GM19324 (cell line): ENCODE results near the gene WASF2.
"Not testable (repeated sequence)": the region's sequence is repeated elsewhere in the genome, so short reads cannot be mapped to it uniquely, and the experiment has no call there.

Experiments
- ATAC-seq: cut with Tn5 transposase; IDR thresholded peaks from one replicate; pipeline ENCODE4 v1.9.1; 2021; ENCODE audit warnings: mild to moderate bottlenecking, moderate library complexity; ENCODE audit not compliant: unreplicated experiment, low FRiP score

The WASF2 gene

DNA sequence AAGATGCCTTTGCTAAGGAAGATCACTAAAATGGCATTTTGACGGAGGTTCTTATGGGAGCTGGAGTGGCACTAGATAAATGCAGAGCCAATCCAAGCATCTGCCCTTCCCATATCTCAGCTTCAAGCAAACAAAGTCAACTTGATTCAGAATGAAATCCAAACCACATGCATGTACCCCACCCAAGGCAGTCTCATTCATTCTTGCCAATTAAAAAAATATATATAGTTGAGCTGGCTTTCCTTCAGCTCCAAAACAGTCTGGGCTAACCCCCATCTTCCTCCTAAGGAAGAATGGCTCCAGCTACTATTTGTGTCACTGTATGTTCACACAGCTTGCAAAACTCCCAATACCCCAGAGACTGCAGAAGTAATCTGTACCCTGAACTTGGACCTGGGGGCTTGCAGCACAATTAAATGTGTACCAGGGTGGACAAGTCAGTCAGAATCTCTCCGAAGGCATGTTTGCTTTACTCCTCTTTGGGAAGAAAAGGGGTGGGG lies 62.1 kb downstream of the WASF2 start:
- ATAC-seq = no peak

DNA sequence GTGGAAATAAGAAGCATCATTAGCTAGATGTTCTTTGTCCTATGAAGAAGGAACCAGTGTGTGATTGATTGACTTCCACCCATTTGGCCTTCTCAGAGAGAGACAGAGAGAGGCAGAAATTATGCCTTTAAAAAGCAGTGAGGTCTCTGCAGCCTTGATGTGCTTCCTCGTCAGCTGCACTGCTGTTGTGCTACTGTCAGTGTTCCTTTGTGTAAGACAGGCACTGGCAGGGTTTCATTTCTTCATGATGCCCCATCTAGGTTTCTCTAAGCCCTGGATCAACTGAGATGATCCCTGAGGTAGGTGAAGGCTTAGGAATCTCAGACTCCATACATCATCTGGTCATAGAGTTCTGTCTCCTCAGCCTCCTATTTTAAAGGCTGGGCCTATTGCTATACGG lies 62.6 kb downstream of the WASF2 start:
- no peak for ATAC-seq

DNA sequence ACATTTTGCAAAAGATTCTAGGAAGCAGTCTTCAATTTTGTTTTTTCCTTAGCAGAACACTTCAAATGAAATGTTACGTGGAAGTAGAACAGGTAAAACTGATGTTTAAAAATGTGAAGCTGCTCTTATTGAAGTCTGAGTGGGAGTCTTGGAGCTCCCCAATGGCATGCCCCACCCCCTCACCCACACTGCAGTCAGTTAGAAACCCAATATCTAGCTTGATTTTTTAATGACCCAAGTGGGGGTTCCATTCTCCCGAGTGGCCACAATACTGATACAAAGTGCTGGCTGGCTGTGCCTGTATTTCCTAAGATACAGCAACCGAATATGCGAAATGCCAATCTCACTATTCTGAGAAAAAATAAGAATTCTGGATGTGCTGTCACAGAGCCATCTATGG lies 66.3 kb downstream of the WASF2 start:
- no peak for ATAC-seq

DNA sequence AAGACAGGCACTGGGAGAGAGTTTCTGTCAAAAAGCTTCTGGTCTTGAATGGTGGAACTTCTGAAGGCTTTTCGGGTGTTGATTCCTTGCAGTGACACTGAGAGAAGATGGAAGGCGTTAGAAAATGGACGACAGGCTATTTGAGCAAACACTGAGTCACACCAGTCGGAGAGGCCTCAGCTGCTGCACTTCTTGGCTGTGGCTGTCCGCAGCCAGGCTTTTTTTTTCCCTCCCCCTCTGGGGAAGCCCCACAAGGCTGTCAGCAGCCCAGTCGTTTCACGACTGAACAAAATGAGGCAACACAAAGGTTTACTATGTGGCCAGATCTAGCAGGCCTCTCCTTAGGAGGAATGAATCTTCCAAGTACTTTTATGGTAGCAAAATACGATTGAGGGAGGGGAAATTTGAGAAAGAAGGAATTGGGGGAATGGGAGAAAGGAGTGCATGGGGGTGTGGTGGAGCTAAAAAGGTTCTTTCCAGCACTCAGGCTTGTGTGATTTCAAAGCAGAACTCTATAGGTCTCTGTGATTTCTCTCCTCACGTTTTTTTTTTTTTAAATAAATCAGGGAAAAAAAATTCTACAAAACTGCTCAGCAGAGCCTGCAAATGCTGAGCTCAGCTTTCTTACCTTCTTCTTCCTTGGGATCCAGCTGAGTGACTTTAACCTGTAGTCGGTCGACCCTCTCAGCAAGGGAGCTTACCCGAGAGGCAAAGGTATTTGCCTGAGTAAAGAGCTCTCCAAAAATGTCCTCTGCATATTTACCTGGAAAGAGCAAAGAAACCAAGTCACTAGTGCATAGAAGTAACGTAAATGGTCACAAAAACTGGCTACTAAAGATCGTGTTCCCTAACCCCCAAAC lies 71.4 kb downstream of the WASF2 start:
- no peak for ATAC-seq

DNA sequence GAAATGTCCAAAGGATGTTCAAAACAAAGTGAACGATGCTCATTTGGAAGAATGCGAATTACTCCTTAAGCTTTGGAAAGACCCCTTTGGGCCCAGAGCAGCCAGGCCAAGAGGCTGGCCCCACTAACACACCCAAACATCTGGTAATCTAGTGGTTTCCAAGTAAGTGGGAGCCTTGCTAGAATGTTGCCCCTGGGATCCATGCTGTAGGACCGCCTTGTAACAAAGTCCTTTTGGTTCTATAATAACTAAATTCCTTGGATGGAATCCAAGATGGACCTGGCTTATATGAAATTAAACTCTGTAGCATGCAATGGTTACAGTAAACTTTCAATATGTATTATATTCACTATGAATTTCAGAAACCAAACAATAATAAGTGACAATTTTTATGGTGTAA lies 72.3 kb downstream of the WASF2 start:
- ATAC-seq = no peak

DNA sequence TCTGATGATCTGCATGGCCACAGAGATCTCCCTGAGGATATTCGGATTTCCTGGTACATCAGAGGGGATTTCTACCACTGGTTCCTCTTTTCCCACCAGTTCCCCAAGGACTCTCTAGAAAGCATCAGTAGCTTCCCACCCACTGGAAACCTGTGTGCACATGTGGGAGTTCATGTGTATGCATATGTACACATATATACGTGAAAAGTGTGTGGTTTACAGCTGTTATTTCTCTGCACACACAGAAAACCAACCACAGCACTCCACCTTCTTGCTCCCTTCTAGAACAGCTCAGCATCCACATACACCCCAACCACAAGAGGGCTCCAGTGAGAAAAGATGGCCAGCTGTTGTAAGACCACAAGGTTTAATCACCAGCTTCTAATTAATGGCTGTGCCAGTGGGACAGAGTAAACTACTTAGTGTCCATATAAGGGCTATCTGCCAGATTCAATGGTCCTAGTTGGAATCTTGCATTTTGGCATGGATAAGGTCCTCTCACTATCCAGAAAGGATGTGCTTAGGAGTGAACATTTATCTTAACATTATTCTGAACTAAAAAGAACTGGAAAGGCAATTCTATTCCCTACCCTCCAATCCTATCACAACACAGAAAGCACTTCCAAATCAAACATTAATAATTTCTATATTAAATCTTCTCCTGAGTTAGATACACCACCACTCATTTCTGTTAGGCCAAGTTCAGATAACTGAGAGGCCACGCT lies 73.4 kb downstream of the WASF2 start:
- no peak for ATAC-seq

DNA sequence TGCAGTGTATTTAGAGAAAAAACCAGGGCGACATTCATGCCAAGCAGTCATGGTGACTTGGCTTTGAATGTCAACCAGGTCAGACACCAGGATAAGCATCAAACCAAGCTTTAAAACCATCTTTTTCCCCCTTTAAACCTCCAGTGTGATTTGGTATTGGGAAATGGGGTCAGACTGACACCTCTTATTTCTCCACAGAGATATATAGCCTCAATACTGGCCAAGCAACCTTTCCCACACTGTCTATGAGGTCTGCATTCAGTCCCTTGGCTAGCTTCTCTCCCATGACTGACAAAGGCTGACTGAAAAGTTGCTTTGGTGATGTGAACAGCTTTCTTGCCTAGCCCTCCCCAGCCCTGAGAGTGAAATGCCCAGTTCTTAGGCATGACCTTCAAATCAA lies 75.9 kb downstream of the WASF2 start:
- ATAC-seq = no peak

DNA sequence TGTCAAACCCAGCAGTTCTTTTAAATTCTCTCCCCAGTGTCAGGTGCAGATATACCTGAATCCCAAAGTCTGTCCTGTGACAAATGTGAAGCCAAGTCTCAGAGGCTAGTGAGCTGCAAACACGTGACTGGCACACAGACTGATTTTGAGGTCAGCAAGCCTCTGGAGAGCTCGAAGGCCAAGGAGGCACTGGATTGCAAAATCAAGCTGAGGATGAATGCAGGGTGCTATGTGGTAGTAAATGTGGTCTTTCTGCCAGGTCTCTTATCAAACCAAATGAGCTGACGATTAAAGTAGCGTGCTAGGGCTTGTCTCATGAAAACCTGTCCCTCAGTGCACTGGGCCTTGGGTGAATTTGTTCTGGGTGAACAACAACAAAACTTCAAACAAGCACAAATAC lies 77.0 kb downstream of the WASF2 start:
- ATAC-seq = no peak

DNA sequence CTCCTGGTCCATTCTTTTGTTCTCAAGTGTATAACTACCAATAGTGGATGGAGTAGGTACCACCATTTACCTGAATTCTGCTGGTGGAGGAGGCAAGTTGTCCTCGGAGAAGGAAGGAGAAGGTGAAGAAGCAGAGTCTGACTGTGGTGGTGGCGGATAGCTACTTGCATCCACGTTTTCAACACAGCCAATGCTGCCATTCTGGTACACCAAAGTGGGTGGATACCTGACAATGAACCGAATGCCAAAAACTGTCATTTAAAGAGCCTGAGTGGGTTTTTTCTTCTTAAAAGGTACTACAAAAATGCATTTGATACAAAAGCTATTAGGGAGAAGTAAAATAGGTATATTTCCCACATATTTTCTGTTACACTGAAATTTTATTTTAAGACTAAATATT lies 77.5 kb downstream of the WASF2 start:
- no peak for ATAC-seq

DNA sequence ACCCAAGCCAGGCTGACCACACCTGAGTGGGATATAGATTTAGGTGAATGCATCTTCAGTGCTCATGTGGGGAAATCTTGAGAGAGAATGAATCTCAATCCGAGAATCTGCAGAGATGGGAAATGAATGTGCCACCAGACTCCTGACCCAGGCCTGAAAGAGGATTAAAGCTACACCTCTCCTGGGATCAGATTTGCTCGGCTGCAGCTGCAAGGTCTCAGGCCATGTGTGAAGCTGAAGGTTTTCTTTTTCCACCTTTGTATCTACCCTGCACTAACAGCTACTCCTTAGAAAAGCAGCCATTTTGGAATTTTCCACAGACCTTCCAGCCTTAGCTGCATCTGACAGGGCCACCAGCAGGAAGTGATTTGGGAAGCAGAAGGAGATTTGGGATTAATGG lies 79.3 kb downstream of the WASF2 start:
- ATAC-seq = no peak

DNA sequence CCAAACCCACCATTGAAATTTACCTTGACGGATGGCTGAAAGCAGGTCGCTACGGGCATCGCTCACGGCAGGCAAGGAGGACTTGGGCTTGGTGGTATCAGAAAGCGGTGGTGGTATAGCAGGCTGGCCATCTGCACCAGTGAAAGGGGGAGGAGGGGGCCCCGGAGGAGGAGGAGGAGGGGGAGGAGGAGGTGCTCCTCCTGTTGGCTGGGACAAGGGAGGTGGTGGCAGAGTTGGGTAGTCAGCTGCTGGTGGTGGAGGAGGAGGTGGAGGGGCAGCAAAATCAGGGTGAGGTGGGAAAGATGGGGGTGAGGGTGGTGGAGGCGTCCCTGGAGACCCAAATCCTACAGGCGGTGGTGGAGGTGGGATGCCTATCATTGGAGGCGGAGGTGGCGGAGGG lies 80.3 kb downstream of the WASF2 start:
- ATAC-seq = no peak

DNA sequence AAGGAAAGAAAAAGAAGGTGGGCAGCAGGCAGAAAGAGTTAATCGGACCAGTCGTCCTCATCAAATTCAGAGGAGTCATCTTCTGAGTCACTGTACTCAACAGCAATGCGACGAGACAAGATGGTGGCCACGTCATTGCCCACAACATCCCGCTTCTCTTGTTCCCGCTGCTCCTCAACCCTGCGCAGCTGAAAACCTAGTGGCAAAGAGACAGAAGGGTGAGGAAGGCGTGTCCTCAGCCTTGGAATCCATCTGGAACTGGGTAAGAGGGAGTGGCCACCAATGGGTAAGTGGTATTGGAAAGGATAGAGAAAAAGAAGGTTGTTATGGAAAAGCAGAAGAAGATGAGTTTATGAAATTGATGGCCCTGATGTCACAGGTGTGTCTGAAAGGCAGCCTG lies 81.8 kb downstream of the WASF2 start:
- ATAC-seq = no peak

DNA sequence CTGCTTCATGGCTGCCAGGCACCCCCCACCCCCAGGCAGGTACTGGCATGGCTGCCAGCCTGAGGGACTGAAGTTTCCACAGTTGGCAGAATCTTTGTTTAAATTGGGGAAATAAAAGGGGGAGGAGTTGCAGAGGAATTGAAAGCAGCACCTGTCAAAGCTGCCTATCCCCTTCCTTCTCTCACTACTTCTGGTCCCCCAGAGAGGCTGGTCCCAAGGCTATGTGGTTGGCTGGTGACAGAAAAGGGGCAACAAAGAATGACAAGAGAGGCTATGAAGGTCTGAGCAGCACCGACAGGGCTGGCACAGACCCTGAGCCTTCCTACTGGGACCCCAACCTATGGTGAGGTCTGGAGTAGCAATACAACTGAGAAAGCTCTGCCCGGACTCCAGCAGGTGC lies 83.2 kb downstream of the WASF2 start:
- ATAC-seq = not testable (repeated sequence)

DNA sequence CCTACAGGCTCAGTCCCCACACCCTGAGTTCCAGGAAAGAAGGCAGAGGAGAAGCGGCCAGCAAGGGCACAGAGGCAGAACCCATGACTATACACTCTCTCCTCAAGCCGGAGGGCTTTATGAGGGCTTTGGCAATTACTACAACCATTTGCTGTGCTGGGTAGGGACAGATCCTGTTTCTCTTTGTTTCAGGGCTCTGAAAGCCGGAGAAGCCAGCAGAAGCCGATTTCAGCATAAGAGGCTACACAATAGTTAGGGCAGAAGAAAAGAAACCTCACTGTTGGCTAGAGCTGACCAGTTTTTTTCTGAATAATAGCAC lies 83.6 kb downstream of the WASF2 start:
- ATAC-seq = no peak

DNA sequence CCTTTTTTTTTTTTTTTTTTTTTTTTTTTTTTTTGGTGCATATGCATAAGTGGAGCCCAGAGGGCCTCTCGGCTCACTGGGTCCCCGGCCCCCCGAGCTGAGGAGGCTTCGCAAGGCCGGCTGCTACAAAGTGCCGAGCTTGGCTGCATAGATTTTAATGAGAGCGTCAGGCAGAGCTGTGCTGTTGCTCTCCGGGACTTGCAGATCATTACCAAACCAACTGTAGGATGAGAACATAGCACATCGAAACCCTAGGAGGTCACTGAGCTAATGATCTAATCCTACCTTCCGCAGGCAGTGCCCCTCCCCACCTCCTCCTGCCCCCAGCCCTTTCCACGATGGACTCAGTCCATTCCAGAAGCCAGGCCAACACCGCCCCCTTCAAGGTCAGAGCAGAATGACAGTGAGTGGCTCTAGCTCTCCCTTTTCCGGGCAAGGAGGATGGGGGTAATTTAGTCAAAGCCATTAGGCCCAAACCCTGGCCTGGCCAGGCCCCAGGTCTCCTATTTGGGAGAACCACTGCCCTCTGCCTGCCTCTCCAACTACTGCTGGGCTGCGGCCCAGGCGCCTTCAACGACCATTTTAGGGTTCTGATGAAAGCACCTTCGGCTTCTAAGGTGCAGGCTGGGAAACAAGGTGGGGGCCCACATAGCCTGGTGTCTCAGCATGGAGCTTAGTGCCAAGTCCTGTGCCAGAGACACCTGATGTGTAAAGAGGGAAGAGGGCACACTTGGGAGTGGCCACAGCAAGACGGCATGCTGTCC lies 84.2 kb downstream of the WASF2 start:
- not testable (repeated sequence) for ATAC-seq

DNA sequence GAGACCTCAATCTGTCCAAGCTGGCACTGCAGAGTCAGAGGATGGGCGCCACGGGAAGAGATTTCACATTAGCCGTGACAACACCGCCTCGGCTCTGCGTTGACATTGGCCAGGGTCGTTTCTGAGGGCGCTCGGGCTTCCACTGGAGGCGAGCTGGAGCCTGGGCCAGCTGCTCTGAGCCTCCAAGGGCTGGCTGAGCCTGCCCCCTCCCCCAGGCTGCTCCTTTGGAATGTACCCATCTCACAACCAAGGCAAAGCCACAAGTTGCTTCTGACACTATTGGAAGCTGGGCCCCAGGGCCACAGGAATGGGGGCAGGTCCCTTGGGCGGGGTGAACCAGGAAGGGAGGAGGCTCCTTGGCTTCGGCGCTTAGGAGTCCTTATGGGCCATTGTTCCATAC lies 84.9 kb downstream of the WASF2 start:
- no peak for ATAC-seq

DNA sequence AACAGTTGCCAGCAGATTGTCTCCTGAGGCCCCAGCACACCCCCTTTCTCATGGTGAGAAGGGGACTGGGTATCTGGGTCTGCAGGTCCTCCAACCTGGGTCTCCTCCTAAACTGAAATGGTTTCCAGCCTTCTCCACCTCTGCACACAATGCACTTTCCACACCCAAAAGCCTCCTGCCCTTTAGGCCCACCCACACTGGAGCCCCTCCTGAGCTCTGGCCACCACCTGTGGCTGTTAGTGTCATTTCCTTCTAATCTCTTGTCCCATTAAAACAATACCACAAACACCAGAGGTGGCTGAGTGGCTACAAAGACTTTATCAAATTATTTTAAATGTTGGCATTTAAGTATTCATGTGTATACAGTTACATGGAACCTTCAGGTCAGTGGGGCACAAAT lies 86.0 kb downstream of the WASF2 start:
- ATAC-seq = no peak

DNA sequence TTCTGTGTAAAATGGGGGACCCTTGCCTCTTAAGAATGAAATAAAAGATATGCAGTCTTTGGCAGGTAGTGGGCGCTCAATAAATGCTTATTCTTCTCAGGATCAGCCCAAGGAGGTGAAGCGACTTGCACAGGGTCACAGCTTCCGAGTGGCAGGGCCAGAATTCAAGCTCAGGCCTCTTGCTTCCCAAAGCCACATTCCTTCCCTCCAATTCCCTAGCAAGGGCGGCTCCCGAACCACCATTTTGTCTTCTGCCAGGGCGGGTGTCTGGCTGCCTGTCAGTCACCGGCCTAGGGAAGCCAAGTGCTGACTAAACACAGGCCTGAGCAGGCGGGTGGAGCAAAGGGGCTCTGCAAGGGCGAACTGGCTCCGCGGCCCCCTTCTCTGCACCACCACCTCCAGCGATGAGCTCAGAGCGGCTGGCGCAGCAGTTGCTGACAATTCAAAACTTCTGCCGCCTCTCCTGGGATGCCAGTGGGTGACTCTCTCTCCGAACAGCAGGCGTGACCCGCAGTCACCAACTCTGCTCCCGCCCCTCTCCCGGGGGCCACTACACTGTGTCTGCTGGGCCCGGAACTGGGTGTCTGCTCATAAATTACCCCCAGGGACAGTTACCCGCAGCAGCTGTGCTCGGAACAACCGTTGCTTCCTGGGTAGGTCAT lies 86.8 kb downstream of the WASF2 start:
- ATAC-seq = no peak

DNA sequence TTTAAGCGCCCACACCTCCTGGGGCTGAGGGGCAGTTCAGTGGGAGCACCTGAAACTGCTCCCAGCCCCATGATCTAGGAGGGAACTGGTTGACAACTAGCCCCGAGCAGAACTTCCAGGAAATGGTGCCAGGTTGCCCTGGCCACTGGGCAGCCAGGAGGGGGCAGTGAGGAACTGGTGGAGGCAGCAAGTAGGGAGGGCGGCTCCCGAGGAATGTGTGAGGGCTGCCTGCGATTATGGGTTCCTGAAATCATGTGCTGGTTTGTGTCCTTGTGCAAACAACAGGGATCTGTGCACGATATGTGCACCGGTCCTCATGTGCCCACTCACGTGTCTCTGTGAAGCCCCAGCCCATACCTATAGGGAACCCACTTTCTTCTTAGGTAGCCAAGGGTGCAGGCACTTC lies 87.6 kb downstream of the WASF2 start:
- no peak for ATAC-seq

DNA sequence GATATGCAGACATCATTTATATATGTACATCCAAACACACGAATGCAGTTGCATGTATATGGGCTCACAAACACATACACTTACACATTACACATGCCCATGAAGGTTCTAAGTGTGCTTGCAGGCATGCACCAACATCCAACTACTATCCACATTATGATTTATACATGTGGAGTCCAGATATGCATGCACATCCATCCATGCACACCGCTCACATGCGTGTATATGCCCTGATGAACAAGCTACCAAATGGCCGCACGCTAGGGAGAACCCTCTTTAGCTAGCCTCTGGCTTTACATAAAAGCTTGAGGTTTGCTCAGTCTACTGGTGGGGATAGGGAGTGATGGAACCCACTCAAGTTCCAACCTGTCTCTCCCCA lies 89.0 kb downstream of the WASF2 start:
- no peak for ATAC-seq
